HEK293 (cell line): ENCODE results near the gene MYMK.

ENCODE experiments used
- BCL11A ChIP-seq: fragments of 450-650 bp; formaldehyde crosslinking; IDR thresholded peaks from 2 replicates; pipeline ENCODE4 v1.5.1; 2016; ENCODE audit warnings: low read depth, missing biosample characterization, missing genetic modification characterization
- RBAK ChIP-seq: fragments of 450-650 bp; formaldehyde crosslinking; IDR thresholded peaks from 2 replicates; pipeline ENCODE4 v1.5.1; 2016; ENCODE audit warnings: missing biosample characterization, missing genetic modification characterization
- REPIN1 ChIP-seq: fragments of 450-650 bp; formaldehyde crosslinking; IDR thresholded peaks from 2 replicates; pipeline ENCODE4 v1.5.1; 2017; ENCODE audit warnings: missing biosample characterization, missing genetic modification characterization, low read depth
- ZFHX2 ChIP-seq: fragments of 450-650 bp; formaldehyde crosslinking; conservative IDR thresholded peaks from 2 replicates; pipeline ENCODE4 v1.5.1; 2016; ENCODE audit warnings: missing biosample characterization, missing genetic modification characterization
- ZFP3 ChIP-seq: fragments of 450-650 bp; formaldehyde crosslinking; IDR thresholded peaks from 2 replicates; pipeline ENCODE4 v1.5.1; 2016; ENCODE audit warnings: low read depth, missing biosample characterization, missing genetic modification characterization
- ZIC2 ChIP-seq: fragments of 450-650 bp; formaldehyde crosslinking; IDR thresholded peaks from 2 replicates; pipeline ENCODE4 v1.5.1; 2016; ENCODE audit warnings: missing biosample characterization, missing genetic modification characterization
- ZNF2 ChIP-seq: fragments of 450-650 bp; formaldehyde crosslinking; IDR thresholded peaks from 2 replicates; pipeline ENCODE4 v1.5.1; 2016; ENCODE audit warnings: missing biosample characterization, missing genetic modification characterization
- ZNF302 ChIP-seq: fragments of 450-650 bp; formaldehyde crosslinking; IDR thresholded peaks from 2 replicates; pipeline ENCODE4 v1.5.1; 2016; ENCODE audit warnings: missing biosample characterization, missing genetic modification characterization, low read depth
- ZNF324 ChIP-seq: fragments of 450-650 bp; formaldehyde crosslinking; IDR thresholded peaks from 2 replicates; pipeline ENCODE4 v1.5.1; 2016; ENCODE audit warnings: missing biosample characterization, missing genetic modification characterization
- ZNF354C ChIP-seq: fragments of 450-650 bp; formaldehyde crosslinking; IDR thresholded peaks from 2 replicates; pipeline ENCODE4 v1.5.1; 2016; ENCODE audit warnings: missing biosample characterization, missing genetic modification characterization, low read depth, borderline replicate concordance
- ZNF514 ChIP-seq: fragments of 450-650 bp; formaldehyde crosslinking; IDR thresholded peaks from 2 replicates; pipeline ENCODE4 v1.5.1; 2016; ENCODE audit warnings: missing biosample characterization, missing genetic modification characterization
- ZNF560 ChIP-seq: fragments of 450-650 bp; formaldehyde crosslinking; IDR thresholded peaks from 2 replicates; pipeline ENCODE4 v1.5.1; 2017; ENCODE audit warnings: missing biosample characterization, missing genetic modification characterization, borderline replicate concordance
- ZNF76 ChIP-seq: fragments of 450-650 bp; formaldehyde crosslinking; IDR thresholded peaks from 2 replicates; pipeline ENCODE4; 2016; ENCODE audit warnings: low read depth, missing biosample characterization, missing genetic modification characterization, borderline replicate concordance
- ZSCAN23 ChIP-seq: fragments of 450-650 bp; formaldehyde crosslinking; IDR thresholded peaks from 2 replicates; pipeline ENCODE4 v1.5.1; 2016; ENCODE audit warnings: missing biosample characterization, missing genetic modification characterization
- TF ChIP-seq, protein P1 (sequence below): fragments of 450-650 bp; formaldehyde crosslinking; IDR thresholded peaks from 2 replicates; pipeline ENCODE4 v1.5.1; 2017; ENCODE audit warnings: missing biosample characterization, missing genetic modification characterization
- TF ChIP-seq, protein P2 (sequence below): fragments of 450-650 bp; formaldehyde crosslinking; IDR thresholded peaks from 2 replicates; pipeline ENCODE4 v1.5.1; 2017; ENCODE audit warnings: missing biosample characterization, missing genetic modification characterization
- TF ChIP-seq, protein P3 (sequence below): fragments of 450-650 bp; formaldehyde crosslinking; IDR thresholded peaks from 2 replicates; pipeline ENCODE4 v1.5.1; 2016; ENCODE audit warnings: missing biosample characterization, missing genetic modification characterization
- TF ChIP-seq, protein P4 (sequence below): fragments of 450-650 bp; formaldehyde crosslinking; IDR thresholded peaks from 2 replicates; pipeline ENCODE4 v1.5.1; 2016; ENCODE audit warnings: missing biosample characterization, missing genetic modification characterization
- TF ChIP-seq, protein P5 (sequence below): fragments of 450-650 bp; formaldehyde crosslinking; IDR thresholded peaks from 2 replicates; pipeline ENCODE4 v1.5.1; 2016; ENCODE audit warnings: missing biosample characterization, missing genetic modification characterization
- TF ChIP-seq, protein P6 (sequence below): fragments of 450-650 bp; formaldehyde crosslinking; IDR thresholded peaks from 2 replicates; pipeline ENCODE4 v1.5.1; 2016; ENCODE audit warnings: missing biosample characterization, missing genetic modification characterization
- TF ChIP-seq, protein P7 (sequence below): fragments of 450-650 bp; formaldehyde crosslinking; IDR thresholded peaks from 2 replicates; pipeline ENCODE4 v1.5.1; 2016; ENCODE audit warnings: missing biosample characterization, missing genetic modification characterization
- TF ChIP-seq, protein P8 (sequence below): fragments of 450-650 bp; formaldehyde crosslinking; IDR thresholded peaks from 2 replicates; pipeline ENCODE4 v1.5.1; 2016; ENCODE audit warnings: missing biosample characterization, missing genetic modification characterization

MYMK gene

DNA sequence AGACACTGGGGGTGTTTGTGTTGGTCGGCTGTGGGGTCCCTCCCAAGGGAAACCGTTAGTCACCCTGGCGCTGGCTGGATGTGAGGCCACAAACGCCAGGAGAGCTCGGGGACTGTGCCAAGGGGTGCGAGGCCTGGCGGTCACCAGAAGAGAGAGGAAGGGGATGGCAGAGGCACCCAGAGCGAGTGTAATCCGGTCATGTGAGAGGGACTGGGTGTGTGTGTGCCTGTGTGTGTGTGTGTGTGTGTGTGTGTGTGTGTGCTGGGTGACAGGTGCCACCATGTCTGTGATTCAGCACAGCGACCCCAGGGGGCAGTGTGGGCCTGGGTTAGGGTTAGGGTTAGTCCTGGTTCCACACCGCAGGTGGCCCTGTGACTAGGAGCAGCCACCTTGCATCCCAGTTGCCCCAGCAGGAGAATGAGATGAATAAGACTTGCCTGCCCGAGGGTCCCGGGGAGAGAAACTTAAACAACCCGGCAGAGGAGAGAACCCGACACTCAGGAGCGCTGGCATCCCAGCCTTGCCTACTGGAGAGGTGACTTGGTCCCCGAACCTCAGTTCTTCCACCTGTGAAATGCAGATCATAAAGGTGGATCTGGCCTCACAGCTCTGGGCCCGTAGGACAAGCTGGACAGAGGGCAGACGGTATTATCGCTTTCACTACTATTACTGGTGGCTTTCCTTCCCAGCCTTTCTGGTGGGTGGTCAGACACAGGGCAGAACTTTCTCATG is 8.3 kb upstream of the MYMK start (continued):
- TF ChIP-seq, protein P1, sequence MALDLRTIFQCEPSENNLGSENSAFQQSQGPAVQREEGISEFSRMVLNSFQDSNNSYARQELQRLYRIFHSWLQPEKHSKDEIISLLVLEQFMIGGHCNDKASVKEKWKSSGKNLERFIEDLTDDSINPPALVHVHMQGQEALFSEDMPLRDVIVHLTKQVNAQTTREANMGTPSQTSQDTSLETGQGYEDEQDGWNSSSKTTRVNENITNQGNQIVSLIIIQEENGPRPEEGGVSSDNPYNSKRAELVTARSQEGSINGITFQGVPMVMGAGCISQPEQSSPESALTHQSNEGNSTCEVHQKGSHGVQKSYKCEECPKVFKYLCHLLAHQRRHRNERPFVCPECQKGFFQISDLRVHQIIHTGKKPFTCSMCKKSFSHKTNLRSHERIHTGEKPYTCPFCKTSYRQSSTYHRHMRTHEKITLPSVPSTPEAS (tag by site-specific recombination) = peak; percentile 99
- TF ChIP-seq REPIN1 (tag by site-specific recombination) (peak; percentile 35; the same call in 1 of the 2 replicates), ZNF2 (tag by site-specific recombination) (peak; percentile 99), ZFHX2 (peak; percentile 33; the same call in 1 of the 2 replicates), RBAK (no peak), ZNF302 (0 out of 2 replicates have a peak, but pooled peaks have one; percentile 20), ZNF324 (tag by site-specific recombination) (peak; percentile 77), ZNF560 (tag by site-specific recombination) (no peak), ZNF76 (tag by site-specific recombination) (peak; percentile 61; the same call in 1 of the 2 replicates), ZNF514 (tag by site-specific recombination) (no peak), ZIC2 (tag by site-specific recombination) (peak; percentile 92), BCL11A (tag by site-specific recombination) (peak; percentile 77; the same call in 1 of the 2 replicates), ZFP3 (no peak), ZNF354C (tag by site-specific recombination) (no peak), ZSCAN23 (tag by site-specific recombination) (0 out of 2 replicates have a peak, but pooled peaks have one; percentile 39)
- TF ChIP-seq, protein P2, sequence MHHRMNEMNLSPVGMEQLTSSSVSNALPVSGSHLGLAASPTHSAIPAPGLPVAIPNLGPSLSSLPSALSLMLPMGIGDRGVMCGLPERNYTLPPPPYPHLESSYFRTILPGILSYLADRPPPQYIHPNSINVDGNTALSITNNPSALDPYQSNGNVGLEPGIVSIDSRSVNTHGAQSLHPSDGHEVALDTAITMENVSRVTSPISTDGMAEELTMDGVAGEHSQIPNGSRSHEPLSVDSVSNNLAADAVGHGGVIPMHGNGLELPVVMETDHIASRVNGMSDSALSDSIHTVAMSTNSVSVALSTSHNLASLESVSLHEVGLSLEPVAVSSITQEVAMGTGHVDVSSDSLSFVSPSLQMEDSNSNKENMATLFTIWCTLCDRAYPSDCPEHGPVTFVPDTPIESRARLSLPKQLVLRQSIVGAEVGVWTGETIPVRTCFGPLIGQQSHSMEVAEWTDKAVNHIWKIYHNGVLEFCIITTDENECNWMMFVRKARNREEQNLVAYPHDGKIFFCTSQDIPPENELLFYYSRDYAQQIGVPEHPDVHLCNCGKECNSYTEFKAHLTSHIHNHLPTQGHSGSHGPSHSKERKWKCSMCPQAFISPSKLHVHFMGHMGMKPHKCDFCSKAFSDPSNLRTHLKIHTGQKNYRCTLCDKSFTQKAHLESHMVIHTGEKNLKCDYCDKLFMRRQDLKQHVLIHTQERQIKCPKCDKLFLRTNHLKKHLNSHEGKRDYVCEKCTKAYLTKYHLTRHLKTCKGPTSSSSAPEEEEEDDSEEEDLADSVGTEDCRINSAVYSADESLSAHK = 0 out of 2 replicates have a peak, but pooled peaks have one; percentile 41
- TF ChIP-seq, protein P3, sequence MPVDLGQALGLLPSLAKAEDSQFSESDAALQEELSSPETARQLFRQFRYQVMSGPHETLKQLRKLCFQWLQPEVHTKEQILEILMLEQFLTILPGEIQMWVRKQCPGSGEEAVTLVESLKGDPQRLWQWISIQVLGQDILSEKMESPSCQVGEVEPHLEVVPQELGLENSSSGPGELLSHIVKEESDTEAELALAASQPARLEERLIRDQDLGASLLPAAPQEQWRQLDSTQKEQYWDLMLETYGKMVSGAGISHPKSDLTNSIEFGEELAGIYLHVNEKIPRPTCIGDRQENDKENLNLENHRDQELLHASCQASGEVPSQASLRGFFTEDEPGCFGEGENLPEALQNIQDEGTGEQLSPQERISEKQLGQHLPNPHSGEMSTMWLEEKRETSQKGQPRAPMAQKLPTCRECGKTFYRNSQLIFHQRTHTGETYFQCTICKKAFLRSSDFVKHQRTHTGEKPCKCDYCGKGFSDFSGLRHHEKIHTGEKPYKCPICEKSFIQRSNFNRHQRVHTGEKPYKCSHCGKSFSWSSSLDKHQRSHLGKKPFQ (tag by site-specific recombination) = 0 out of 2 replicates have a peak, but pooled peaks have one; percentile 31
- TF ChIP-seq, protein P4, sequence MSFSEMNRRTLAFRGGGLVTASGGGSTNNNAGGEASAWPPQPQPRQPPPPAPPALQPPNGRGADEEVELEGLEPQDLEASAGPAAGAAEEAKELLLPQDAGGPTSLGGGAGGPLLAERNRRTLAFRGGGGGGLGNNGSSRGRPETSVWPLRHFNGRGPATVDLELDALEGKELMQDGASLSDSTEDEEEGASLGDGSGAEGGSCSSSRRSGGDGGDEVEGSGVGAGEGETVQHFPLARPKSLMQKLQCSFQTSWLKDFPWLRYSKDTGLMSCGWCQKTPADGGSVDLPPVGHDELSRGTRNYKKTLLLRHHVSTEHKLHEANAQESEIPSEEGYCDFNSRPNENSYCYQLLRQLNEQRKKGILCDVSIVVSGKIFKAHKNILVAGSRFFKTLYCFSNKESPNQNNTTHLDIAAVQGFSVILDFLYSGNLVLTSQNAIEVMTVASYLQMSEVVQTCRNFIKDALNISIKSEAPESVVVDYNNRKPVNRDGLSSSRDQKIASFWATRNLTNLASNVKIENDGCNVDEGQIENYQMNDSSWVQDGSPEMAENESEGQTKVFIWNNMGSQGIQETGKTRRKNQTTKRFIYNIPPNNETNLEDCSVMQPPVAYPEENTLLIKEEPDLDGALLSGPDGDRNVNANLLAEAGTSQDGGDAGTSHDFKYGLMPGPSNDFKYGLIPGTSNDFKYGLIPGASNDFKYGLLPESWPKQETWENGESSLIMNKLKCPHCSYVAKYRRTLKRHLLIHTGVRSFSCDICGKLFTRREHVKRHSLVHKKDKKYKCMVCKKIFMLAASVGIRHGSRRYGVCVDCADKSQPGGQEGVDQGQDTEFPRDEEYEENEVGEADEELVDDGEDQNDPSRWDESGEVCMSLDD = peak; percentile 63; the same call in 1 of the 2 replicates
- TF ChIP-seq, protein P5, sequence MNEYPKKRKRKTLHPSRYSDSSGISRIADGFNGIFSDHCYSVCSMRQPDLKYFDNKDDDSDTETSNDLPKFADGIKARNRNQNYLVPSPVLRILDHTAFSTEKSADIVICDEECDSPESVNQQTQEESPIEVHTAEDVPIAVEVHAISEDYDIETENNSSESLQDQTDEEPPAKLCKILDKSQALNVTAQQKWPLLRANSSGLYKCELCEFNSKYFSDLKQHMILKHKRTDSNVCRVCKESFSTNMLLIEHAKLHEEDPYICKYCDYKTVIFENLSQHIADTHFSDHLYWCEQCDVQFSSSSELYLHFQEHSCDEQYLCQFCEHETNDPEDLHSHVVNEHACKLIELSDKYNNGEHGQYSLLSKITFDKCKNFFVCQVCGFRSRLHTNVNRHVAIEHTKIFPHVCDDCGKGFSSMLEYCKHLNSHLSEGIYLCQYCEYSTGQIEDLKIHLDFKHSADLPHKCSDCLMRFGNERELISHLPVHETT (tag by site-specific recombination) = peak; percentile 68; the same call in 1 of the 2 replicates
- TF ChIP-seq, protein P6, sequence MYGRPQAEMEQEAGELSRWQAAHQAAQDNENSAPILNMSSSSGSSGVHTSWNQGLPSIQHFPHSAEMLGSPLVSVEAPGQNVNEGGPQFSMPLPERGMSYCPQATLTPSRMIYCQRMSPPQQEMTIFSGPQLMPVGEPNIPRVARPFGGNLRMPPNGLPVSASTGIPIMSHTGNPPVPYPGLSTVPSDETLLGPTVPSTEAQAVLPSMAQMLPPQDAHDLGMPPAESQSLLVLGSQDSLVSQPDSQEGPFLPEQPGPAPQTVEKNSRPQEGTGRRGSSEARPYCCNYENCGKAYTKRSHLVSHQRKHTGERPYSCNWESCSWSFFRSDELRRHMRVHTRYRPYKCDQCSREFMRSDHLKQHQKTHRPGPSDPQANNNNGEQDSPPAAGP (tag by site-specific recombination) = peak; percentile 90
- TF ChIP-seq, protein P7, sequence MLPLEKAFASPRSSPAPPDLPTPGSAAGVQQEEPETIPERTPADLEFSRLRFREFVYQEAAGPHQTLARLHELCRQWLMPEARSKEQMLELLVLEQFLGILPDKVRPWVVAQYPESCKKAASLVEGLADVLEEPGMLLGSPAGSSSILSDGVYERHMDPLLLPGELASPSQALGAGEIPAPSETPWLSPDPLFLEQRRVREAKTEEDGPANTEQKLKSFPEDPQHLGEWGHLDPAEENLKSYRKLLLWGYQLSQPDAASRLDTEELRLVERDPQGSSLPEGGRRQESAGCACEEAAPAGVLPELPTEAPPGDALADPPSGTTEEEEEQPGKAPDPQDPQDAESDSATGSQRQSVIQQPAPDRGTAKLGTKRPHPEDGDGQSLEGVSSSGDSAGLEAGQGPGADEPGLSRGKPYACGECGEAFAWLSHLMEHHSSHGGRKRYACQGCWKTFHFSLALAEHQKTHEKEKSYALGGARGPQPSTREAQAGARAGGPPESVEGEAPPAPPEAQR = peak; percentile 85; the same call in 1 of the 2 replicates
- TF ChIP-seq, protein P8, sequence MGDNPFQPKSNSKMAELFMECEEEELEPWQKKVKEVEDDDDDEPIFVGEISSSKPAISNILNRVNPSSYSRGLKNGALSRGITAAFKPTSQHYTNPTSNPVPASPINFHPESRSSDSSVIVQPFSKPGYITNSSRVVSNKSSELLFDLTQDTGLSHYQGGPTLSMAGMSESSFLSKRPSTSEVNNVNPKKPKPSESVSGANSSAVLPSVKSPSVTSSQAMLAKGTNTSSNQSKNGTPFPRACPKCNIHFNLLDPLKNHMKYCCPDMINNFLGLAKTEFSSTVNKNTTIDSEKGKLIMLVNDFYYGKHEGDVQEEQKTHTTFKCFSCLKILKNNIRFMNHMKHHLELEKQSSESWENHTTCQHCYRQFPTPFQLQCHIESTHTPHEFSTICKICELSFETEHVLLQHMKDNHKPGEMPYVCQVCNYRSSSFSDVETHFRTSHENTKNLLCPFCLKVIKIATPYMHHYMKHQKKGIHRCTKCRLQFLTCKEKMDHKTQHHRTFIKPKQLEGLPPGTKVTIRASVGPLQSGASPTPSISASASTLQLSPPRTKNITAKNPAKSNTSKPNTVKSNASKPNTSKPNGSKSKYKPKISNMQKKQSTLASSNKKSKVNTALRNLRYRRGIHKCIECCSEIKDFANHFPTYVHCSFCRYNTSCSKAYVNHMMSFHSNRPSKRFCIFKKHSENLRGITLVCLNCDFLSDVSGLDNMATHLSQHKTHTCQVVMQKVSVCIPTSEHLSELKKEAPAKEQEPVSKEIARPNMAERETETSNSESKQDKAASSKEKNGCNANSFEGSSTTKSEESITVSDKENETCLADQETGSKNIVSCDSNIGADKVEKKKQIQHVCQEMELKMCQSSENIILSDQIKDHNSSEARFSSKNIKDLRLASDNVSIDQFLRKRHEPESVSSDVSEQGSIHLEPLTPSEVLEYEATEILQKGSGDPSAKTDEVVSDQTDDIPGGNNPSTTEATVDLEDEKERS (tag by site-specific recombination) = no peak
